Measurements from ENCODE around the gene PTPRD.

DNA sequence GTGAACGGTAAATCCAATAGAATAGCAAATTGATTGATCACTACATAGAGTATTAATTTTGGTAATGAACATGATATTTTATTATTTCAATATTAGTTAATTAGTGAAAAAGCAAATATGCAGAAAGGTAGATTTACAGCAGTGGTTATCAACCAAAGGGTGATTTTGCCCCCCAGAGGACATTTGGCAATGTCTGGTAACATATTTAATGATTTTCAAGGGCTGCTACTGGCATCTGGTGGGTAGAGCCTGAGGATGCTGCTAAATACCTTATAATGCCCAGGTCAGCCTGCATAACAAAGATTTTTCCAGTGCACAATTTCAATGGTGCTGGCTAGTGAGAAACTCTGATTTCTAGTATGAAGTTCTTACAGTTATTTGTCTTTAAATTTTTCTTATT is 1313.7 kb downstream of the PTPRD start:
- no peak for TF ChIP-seq POLR2A (IDR thresholded peaks at IDR 0.05; ENCODE audit: low read depth, low read length)
- TF ChIP-seq POLR2AphosphoS5 (IDR thresholded peaks at IDR 0.05; ENCODE audit: low read depth, low read length): no peak

Data from GM12892 (cell line).